Activated naive CD4-positive, alpha-beta T cell treated with anti-CD3 and anti-CD28 coated beads for 36 hours (primary cell): ENCODE results near the gene CDK6. TPM values are rescaled to one million over a fixed set of nuclear protein-coding genes. Genes with fewer than 3 reads are reported as not detected.
A peak's percentile ranks its signal among the peaks of the same experiment; 100 is the strongest.

Source experiments
- CTCF ChIA-PET: fragments of 350-600 bp; sonication (Branson Sonifier 250); formaldehyde crosslinking; loops from one replicate; lab custom pipeline; 2021; ENCODE audit warnings: antibody characterized with exemption; lab: Charles Lee
- DNase-seq: peaks from one replicate; pipeline ENCODE4 v3.0.0-alpha.2; 2020
- H3K27ac Mint-ChIP-seq: one replicate; pipeline ENCODE4 v1.8.0; 2021; ENCODE audit warnings: mild to moderate bottlenecking, mixed read lengths
- H3K27me3 Mint-ChIP-seq: one replicate; pipeline ENCODE4 v1.8.0; 2021; ENCODE audit warnings: low read depth, mixed read lengths
- H3K36me3 Mint-ChIP-seq: one replicate; pipeline ENCODE4 v1.8.0; 2021; ENCODE audit warnings: low read depth, mixed read lengths
- H3K4me1 Mint-ChIP-seq: one replicate; pipeline ENCODE4 v1.8.0; 2021; ENCODE audit warnings: low read depth, mixed read lengths
- H3K4me3 Mint-ChIP-seq: one replicate; pipeline ENCODE4 v1.8.0; 2021; ENCODE audit warnings: mild to moderate bottlenecking, moderate library complexity, mixed read lengths
- H3K9me3 Mint-ChIP-seq: one replicate; pipeline ENCODE4 v1.8.0; 2021; ENCODE audit warnings: mixed read lengths
- intact Hi-C: fragments of 100-400 bp; cut with micrococcal nuclease; formaldehyde crosslinking; loops from one replicate; pipeline ENCODE4 v1.15.1; 2023
- total RNA-seq, 2 experiments: library from RNA; stranded (reverse); gene quantifications; one replicate each; pipeline ENCODE4 v1.2.3, GENCODE V29; 2021

The CDK6 gene
- total RNA-seq, 2 experiments from 2014 or later, result 99.4 to 101 TPM

GRCh38 chr7:92631067-92631849 is 205.1 kb downstream of the CDK6 start:
- CTCF ChIA-PET, result interaction anchor here (0.5 to 2.3 kb wide), 9 partner anchors 10 to 202 kb away, joined by 3 to 9 read pairs (median 3); no protein-coding TSS in a partner anchor
- Mint-ChIP-seq H3K36me3 (peaks cover 20% of the 10 kb centered on the region), H3K27me3 (no peaks in the 10 kb centered on the region), H3K4me3 (peak overlapping the region; percentile 38), H3K27ac (peak overlapping the region; percentile 93), H3K4me1 (peaks cover 86% of the 10 kb centered on the region), H3K9me3 (peaks cover 4% of the 10 kb centered on the region)
- DNase-seq, result peak; percentile 74
- intact Hi-C loops, result loop anchor here (1.0 to 2.0 kb wide), 10 partner anchors 11 to 405 kb away; no protein-coding TSS in a partner anchor

DNA sequence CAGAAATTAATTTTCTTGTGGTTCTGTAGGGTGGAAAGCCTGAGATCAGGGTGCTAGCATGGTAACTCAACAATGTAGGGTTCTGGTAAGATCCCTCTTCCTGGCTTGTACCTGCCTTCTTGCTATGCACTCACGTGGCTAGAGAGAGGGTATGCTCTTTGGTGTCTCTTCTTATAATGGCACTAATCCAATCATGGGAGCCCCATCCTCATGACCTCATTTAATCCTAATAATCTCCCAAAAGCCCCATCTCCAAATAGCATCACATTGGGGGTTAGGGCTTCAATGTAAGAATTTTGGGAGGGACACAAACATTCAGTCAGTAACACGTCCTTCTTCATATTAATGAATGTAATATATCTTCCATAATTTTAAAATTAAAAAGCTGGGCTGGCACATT is 206.6 kb downstream of the CDK6 start:
- DNase-seq, result no peak
- Mint-ChIP-seq H3K27ac (peak overlapping the region; percentile 87), H3K4me1 (peaks cover 84% of the 10 kb centered on the region), H3K27me3 (no peaks in the 10 kb centered on the region), H3K9me3 (peaks cover 4% of the 10 kb centered on the region), H3K36me3 (peaks cover 22% of the 10 kb centered on the region), H3K4me3 (no peak overlapping the region)
- CTCF ChIA-PET, result interaction anchor here (0.7 to 1.6 kb wide), 4 partner anchors 8 to 200 kb away, joined by 3 to 6 read pairs (median 4); no protein-coding TSS in a partner anchor
- intact Hi-C loops, result loop anchor here (2.0 kb wide), 1 partner anchor 203 kb away; no protein-coding TSS in a partner anchor

GRCh38 chr7:92627956-92628355 is 208.4 kb downstream of the CDK6 start:
- Mint-ChIP-seq H3K4me1 (peaks cover 85% of the 10 kb centered on the region), H3K27ac (peak overlapping the region; percentile 87), H3K27me3 (no peaks in the 10 kb centered on the region), H3K9me3 (peaks cover 4% of the 10 kb centered on the region), H3K4me3 (no peak overlapping the region), H3K36me3 (peaks cover 39% of the 10 kb centered on the region)
- intact Hi-C loops, result no loop called here
- CTCF ChIA-PET, result no interaction called here
- no peak for DNase-seq

DNA sequence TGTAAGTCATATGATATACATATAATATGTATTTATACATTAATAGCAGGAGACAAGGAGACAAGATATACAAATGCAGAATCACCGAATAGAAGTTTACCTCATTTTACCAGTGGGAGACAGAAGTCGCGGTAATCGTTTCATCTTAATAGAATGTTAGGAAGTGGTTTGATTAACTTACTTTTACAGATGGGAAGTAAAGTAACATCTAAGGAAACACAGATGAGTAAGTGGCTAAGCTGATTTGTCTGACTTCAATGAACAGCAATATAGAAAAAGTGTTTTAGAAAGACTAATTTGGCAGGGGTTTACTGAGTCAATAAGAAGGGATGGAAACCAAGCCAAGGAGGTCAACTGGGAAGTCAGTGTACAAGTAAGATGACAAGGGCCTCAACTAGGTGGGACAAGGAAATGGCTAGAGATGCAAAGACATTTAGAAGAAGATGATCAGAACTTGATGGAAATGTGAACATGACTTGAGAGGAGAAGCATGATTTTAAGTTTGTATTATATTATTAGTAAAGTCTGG is 210.0 kb downstream of the CDK6 start:
- peaks cover 49% of the 10 kb centered on the region for H3K36me3 Mint-ChIP-seq
- no peak for DNase-seq
- H3K4me1 Mint-ChIP-seq, result peaks cover 88% of the 10 kb centered on the region
- no peak overlapping the region for H3K4me3 Mint-ChIP-seq
- H3K9me3 Mint-ChIP-seq, result peaks cover 4% of the 10 kb centered on the region
- no peaks in the 10 kb centered on the region for H3K27me3 Mint-ChIP-seq
- peak overlapping the region; percentile 78 for H3K27ac Mint-ChIP-seq
- intact Hi-C loops, result no loop called here
- CTCF ChIA-PET, result interaction anchor here (1.2 to 1.7 kb wide), 2 partner anchors 9 to 185 kb away, joined by 3 to 6 read pairs; no protein-coding TSS in a partner anchor

DNA sequence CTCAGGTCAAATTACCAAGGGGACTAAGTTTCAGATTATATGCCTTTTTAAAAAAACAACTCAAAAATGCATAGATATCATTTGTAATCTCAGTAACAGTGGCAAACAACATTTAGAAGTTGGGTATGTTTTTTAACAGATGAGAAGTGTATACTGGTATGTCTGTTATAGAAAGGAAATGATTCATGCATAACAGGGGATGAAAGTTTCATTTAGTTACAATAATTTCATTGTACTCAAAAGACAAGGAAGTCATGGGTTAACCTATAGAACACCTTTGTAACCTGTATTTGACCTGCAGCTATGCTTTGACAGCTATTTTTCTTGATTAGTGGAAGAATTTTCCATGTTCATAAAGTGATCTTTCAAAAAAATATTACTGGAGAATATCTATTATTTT is 210.8 kb downstream of the CDK6 start:
- H3K27ac Mint-ChIP-seq, result peak overlapping the region; percentile 88
- H3K27me3 Mint-ChIP-seq, result no peaks in the 10 kb centered on the region
- peaks cover 84% of the 10 kb centered on the region for H3K4me1 Mint-ChIP-seq
- H3K9me3 Mint-ChIP-seq, result peaks cover 4% of the 10 kb centered on the region
- intact Hi-C loops, result loop anchor here (1.0 kb wide), 4 partner anchors 8 to 279 kb away; no protein-coding TSS in a partner anchor
- peaks cover 49% of the 10 kb centered on the region for H3K36me3 Mint-ChIP-seq
- H3K4me3 Mint-ChIP-seq, result peak overlapping the region; percentile 8
- DNase-seq, result no peak
- CTCF ChIA-PET, result interaction anchor here (1.2 to 1.7 kb wide), 2 partner anchors 9 to 186 kb away, joined by 3 to 6 read pairs; no protein-coding TSS in a partner anchor

DNA sequence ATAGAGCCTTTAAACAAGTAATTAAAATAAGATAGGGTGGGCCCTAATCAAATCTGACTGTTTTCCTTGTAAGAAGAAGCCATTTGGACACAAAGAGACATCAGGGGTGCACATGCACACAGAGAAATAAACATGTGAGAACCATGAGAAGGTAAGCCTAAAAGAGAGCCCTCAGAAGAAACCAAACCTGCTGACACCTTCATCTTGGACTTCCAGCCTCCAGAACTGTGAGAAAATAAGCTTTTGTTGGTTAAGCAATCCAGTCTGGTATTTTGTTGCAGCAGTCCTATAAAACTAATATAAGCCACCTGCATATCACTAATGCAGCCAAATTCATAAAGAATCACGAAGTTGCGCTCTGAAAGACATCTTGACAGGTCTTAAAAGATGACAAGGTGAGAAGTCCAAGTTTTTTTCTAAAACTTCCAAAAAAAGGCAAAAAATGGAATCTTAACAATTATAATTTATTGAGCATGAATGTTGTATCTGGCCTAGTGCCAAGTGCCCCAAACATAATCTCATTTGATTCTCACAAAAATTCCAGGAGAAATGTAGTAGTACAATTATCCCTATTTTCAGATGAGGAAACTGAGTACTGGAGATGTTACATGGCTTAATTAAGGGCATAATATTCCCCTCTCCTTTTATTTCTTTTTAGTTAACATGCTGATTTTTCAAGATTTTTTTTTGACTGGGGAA is 211.9 kb downstream of the CDK6 start:
- CTCF ChIA-PET, result interaction anchor here (0.6 to 4.9 kb wide), 3 partner anchors 11 to 207 kb away, joined by 3 to 38 read pairs (median 3); no protein-coding TSS in a partner anchor
- peaks cover 52% of the 10 kb centered on the region for H3K36me3 Mint-ChIP-seq
- intact Hi-C loops, result no loop called here

GRCh38 chr7:92623544-92623943 is 212.8 kb downstream of the CDK6 start:
- H3K27me3 Mint-ChIP-seq, result no peaks in the 10 kb centered on the region
- peak overlapping the region; percentile 63 for H3K27ac Mint-ChIP-seq
- intact Hi-C loops, result no loop called here
- CTCF ChIA-PET, result interaction anchor here (3.5 to 4.9 kb wide), 2 partner anchors 11 to 208 kb away, joined by 13 to 38 read pairs; no protein-coding TSS in a partner anchor
- H3K9me3 Mint-ChIP-seq, result peaks cover 4% of the 10 kb centered on the region
- H3K4me3 Mint-ChIP-seq, result no peak overlapping the region
- DNase-seq, result no peak
- H3K4me1 Mint-ChIP-seq, result peaks cover 67% of the 10 kb centered on the region
- H3K36me3 Mint-ChIP-seq, result peaks cover 48% of the 10 kb centered on the region

More for the DNA sequence above, 211.9 kb downstream of the CDK6 start:
- Mint-ChIP-seq H3K4me3 (no peak overlapping the region), H3K27me3 (no peaks in the 10 kb centered on the region), H3K4me1 (peaks cover 75% of the 10 kb centered on the region), H3K27ac (peak overlapping the region; percentile 88), H3K9me3 (peaks cover 4% of the 10 kb centered on the region)
- DNase-seq, result no peak

DNA sequence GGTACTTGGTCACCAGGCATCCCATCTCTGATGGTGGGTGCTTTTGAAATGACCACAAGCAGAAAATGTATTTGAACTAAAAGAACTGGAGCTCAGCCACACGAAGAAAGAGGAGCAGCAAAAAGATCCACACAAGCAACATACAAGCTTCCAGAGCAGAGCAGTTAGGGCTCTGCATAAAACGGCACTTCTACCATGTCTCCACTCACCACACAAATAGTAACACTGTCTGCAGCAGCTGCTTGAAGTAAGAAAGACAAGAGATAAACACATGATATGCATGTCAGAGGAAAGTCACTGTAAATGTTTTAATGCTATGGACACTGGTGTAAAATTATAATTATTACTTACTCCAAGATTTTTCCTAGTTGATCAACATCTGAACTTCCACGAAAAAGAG is 213.7 kb downstream of the CDK6 start:
- peaks cover 60% of the 10 kb centered on the region for H3K4me1 Mint-ChIP-seq
- no peaks in the 10 kb centered on the region for H3K27me3 Mint-ChIP-seq
- no peak for DNase-seq
- H3K9me3 Mint-ChIP-seq, result peaks cover 3% of the 10 kb centered on the region
- intact Hi-C loops, result no loop called here
- H3K27ac Mint-ChIP-seq, result peak overlapping the region; percentile 80
- CTCF ChIA-PET, result interaction anchor here (1.0 to 4.9 kb wide), 7 partner anchors 10 to 215 kb away, joined by 4 to 38 read pairs (median 9); no protein-coding TSS in a partner anchor
- peaks cover 47% of the 10 kb centered on the region for H3K36me3 Mint-ChIP-seq
- H3K4me3 Mint-ChIP-seq, result no peak overlapping the region

GRCh38 chr7:92622030-92622429 is 214.3 kb downstream of the CDK6 start:
- Mint-ChIP-seq H3K4me3 (no peak overlapping the region), H3K27ac (peak overlapping the region; percentile 80), H3K36me3 (peaks cover 45% of the 10 kb centered on the region), H3K4me1 (peaks cover 53% of the 10 kb centered on the region), H3K9me3 (no peaks in the 10 kb centered on the region), H3K27me3 (no peaks in the 10 kb centered on the region)
- no peak for DNase-seq
- intact Hi-C loops, result no loop called here
- CTCF ChIA-PET, result interaction anchor here (0.6 to 4.9 kb wide), 20 partner anchors 8 to 414 kb away, joined by 3 to 38 read pairs (median 4); no protein-coding TSS in a partner anchor

DNA sequence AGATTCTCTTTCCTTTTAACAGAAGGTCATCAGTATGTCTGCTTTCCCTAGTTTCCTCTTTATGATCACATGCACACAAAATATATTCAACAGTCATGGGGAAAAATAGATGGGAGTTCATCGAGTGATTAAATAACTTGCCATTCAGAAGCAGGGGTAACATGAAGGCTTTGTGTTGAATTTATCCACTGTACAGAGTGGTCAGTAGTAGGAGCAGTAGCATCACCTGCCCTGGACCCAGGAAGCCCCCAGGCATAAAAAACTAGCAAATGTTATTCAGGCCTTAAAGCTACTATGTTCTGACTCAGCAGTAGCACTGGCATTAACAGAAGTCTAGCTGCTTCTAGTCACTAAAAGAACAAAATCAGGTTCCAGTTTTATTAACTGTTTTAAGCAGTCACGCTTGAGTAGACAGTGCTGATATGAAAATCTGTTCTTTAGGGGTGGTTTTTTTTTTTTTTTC is 214.8 kb downstream of the CDK6 start:
- no peak overlapping the region for H3K4me3 Mint-ChIP-seq
- H3K27me3 Mint-ChIP-seq, result no peaks in the 10 kb centered on the region
- peaks cover 45% of the 10 kb centered on the region for H3K36me3 Mint-ChIP-seq
- no peak for DNase-seq
- intact Hi-C loops, result loop anchor here (1.0 to 2.0 kb wide), 9 partner anchors 64 to 607 kb away; no protein-coding TSS in a partner anchor
- peaks cover 50% of the 10 kb centered on the region for H3K4me1 Mint-ChIP-seq
- CTCF ChIA-PET, result interaction anchor here (0.6 to 4.9 kb wide), 25 partner anchors 9 to 415 kb away, joined by 3 to 38 read pairs (median 4); partner anchors contain the start of gene FAM133B
- H3K27ac Mint-ChIP-seq, result peak overlapping the region; percentile 80
- no peaks in the 10 kb centered on the region for H3K9me3 Mint-ChIP-seq

- peak overlapping the region; percentile 4 for H3K4me3 Mint-ChIP-seq
- CTCF ChIA-PET, result interaction anchor here (0.7 to 4.9 kb wide), 25 partner anchors 8 to 415 kb away, joined by 3 to 38 read pairs (median 4); partner anchors contain the start of genes FAM133B, PEX1 and RBM48
- H3K9me3 Mint-ChIP-seq, result no peaks in the 10 kb centered on the region
- peaks cover 46% of the 10 kb centered on the region for H3K4me1 Mint-ChIP-seq
- H3K27ac Mint-ChIP-seq, result peak overlapping the region; percentile 80
- H3K36me3 Mint-ChIP-seq, result peaks cover 46% of the 10 kb centered on the region
- H3K27me3 Mint-ChIP-seq, result no peaks in the 10 kb centered on the region
- intact Hi-C loops, result loop anchor here (1.0 to 2.0 kb wide), 9 partner anchors 64 to 607 kb away; no protein-coding TSS in a partner anchor
- DNase-seq, result peak; percentile 93
Measured at GRCh38 chr7:92621026-92621540, 215.3 kb downstream of the CDK6 start.
